WI38 (cell line): Measurements from ENCODE around the gene FHAD1.
A peak's percentile ranks its signal among the peaks of the same experiment; 100 is the strongest.

Experiments used
- H3K4me3 ChIP-seq: 2 replicates; pipeline ENCODE4 v1.5.1; 2011; ENCODE audit warnings: low read depth, mild to moderate bottlenecking, control low read depth, low read length
- CTCF ChIP-seq: IDR thresholded peaks from 2 replicates; pipeline ENCODE4 v1.5.1; 2012; ENCODE audit warnings: low read depth, mild to moderate bottlenecking, control low read depth, low read length

Gene FHAD1

GRCh38 chr1:15279576-15280230 is 32.7 kb downstream of the FHAD1 start:
- no peak overlapping the region for H3K4me3 ChIP-seq
- TF ChIP-seq CTCF = no peak

GRCh38 chr1:15280416-15280815 is 33.4 kb downstream of the FHAD1 start:
- no peak overlapping the region for H3K4me3 ChIP-seq
- no peak for TF ChIP-seq CTCF

GRCh38 chr1:15282038-15282437 is 35.0 kb downstream of the FHAD1 start:
- TF ChIP-seq CTCF = no peak
- no peak overlapping the region for H3K4me3 ChIP-seq

GRCh38 chr1:15282810-15283474 is 35.9 kb downstream of the FHAD1 start:
- no peak overlapping the region for H3K4me3 ChIP-seq
- TF ChIP-seq CTCF = no peak

- 0 out of 2 replicates have a peak, but pooled peaks have one; percentile 16 for TF ChIP-seq CTCF
- no peak overlapping the region for H3K4me3 ChIP-seq
Observed at GRCh38 chr1:15283526-15283925, 36.5 kb downstream of the FHAD1 start.

- no peak overlapping the region for H3K4me3 ChIP-seq
- no peak for TF ChIP-seq CTCF
Observed at GRCh38 chr1:15286452-15286851, 39.4 kb downstream of the FHAD1 start.
